ELR (cell line): ENCODE measurements around the gene MRGPRE.

Experiments
- DNase-seq: peaks from one replicate; pipeline ENCODE4 v3.0.0-alpha.2; 2015; ENCODE audit warnings: low read depth

Gene MRGPRE

DNA sequence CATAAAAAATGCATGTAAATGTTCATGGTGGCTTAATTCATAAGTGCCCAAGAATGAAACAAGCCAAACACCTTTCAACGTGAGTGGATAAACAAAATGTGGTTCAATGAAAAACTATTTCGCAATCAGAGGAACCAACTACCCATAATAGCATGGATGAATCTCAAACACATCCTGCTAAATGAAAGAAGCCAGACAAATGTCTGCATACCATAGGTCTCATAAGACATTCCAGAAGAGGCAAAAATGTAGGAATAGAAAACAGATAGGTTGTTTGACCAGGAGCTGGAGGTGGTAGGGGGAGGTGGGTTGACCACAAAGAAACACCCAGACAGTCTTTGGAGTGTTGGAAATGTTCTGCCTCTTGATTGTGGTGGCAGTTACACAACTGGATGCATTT lies 53.9 kb downstream of the MRGPRE start:
- no peak for DNase-seq

DNA sequence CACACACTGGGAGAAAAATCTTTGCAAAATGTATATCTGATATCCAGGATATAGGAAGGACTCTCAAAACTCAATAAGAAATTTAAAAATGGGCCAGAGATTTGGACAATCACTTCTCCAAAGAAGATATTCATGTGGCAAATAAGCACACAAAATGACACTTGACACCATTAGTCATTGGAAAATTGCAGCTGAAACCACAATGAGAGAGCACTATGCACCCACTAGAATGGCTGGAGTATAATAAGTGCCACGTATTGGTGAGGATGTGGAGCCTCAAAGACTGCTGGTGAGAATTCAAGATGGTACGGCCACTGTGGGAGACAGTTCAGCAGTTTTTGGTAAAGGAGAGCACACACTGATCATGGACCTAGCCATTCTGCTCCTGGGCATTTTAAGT lies 54.3 kb downstream of the MRGPRE start:
- peak; percentile 38 for DNase-seq
